HG03520 (cell line): ENCODE measurements around the gene UBASH3B.
"Not testable (repeated sequence)": the region's sequence is repeated elsewhere in the genome, so short reads cannot be mapped to it uniquely, and the experiment has no call there.

Source experiments
- ATAC-seq: cut with Tn5 transposase; IDR thresholded peaks from one replicate; pipeline ENCODE4 v1.9.1; 2021; ENCODE audit warnings: mild to moderate bottlenecking, moderate library complexity; ENCODE audit not compliant: unreplicated experiment

UBASH3B gene

GRCh38 chr11:122843281-122844141 lies 188.0 kb downstream of the UBASH3B start:
- peak; percentile 70 for ATAC-seq

- ATAC-seq: no peak
Observed at GRCh38 chr11:122847466-122847865, 191.9 kb downstream of the UBASH3B start.

GRCh38 chr11:122848186-122848585 lies 192.7 kb downstream of the UBASH3B start:
- ATAC-seq: no peak

- no peak for ATAC-seq
Observed at GRCh38 chr11:122850076-122850631, 194.6 kb downstream of the UBASH3B start.

- no peak for ATAC-seq
Observed at GRCh38 chr11:122851366-122851966, 195.9 kb downstream of the UBASH3B start.

- ATAC-seq: no peak
Observed at GRCh38 chr11:122852074-122852795, 196.7 kb downstream of the UBASH3B start.

- no peak for ATAC-seq
Observed at GRCh38 chr11:122852796-122853160, 197.3 kb downstream of the UBASH3B start.

- ATAC-seq: no peak
Observed at GRCh38 chr11:122853261-122853660, 197.7 kb downstream of the UBASH3B start.

- ATAC-seq: no peak
Observed at GRCh38 chr11:122853971-122854446, 198.5 kb downstream of the UBASH3B start.

- ATAC-seq: no peak
Observed at GRCh38 chr11:122861631-122862030, 206.1 kb downstream of the UBASH3B start.

- no peak for ATAC-seq
Observed at GRCh38 chr11:122862091-122862490, 206.6 kb downstream of the UBASH3B start.

GRCh38 chr11:122863154-122863553 lies 207.6 kb downstream of the UBASH3B start:
- ATAC-seq: not testable (repeated sequence)

GRCh38 chr11:122863704-122864326 lies 208.3 kb downstream of the UBASH3B start:
- ATAC-seq: no peak
